ENCODE results near the gene COQ7. TPM values are rescaled to one million over a fixed set of nuclear protein-coding genes. Genes with fewer than 3 reads are reported as not detected.

The COQ7 gene
- total RNA-seq, 1 donor from 2014 or later, result 22.0 TPM

DNA sequence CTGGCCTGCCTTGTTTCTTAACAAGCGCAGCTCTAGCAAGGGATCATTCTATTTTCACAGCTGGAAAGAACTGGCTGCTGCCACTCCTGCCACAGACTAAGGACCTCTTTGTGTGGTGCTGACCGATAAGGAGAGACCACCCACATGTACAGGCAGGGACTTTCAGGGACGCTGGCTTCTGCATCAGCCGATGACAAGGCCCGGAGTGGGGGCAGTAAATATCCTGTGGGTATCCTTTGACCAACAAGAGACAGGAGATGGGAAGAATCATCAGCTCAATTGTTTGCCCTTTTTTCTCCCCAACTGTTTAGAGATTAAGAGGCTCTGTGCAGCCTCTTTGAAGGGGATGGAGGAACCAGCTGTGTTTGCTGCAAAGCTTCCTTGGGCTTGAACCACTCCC is 37.2 kb downstream of the COQ7 start:
- Histone ChIP-seq H3K27me3 (ENCODE audit: control insufficient read depth, insufficient read depth, low read length) (no peaks in the 10 kb centered on the region), H3K4me3 (ENCODE audit: low read depth, low read length) (no peak overlapping the region), H3K36me3 (ENCODE audit: control insufficient read depth, insufficient read depth, low read length) (no peaks in the 10 kb centered on the region)
- no peak for DNase-seq (ENCODE audit: low read depth)
- TF ChIP-seq, protein P1, sequence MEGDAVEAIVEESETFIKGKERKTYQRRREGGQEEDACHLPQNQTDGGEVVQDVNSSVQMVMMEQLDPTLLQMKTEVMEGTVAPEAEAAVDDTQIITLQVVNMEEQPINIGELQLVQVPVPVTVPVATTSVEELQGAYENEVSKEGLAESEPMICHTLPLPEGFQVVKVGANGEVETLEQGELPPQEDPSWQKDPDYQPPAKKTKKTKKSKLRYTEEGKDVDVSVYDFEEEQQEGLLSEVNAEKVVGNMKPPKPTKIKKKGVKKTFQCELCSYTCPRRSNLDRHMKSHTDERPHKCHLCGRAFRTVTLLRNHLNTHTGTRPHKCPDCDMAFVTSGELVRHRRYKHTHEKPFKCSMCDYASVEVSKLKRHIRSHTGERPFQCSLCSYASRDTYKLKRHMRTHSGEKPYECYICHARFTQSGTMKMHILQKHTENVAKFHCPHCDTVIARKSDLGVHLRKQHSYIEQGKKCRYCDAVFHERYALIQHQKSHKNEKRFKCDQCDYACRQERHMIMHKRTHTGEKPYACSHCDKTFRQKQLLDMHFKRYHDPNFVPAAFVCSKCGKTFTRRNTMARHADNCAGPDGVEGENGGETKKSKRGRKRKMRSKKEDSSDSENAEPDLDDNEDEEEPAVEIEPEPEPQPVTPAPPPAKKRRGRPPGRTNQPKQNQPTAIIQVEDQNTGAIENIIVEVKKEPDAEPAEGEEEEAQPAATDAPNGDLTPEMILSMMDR (IDR thresholded peaks at IDR 0.05; ENCODE audit: insufficient read depth, low read length, poor library complexity, severe bottlenecking), result no peak

DNA sequence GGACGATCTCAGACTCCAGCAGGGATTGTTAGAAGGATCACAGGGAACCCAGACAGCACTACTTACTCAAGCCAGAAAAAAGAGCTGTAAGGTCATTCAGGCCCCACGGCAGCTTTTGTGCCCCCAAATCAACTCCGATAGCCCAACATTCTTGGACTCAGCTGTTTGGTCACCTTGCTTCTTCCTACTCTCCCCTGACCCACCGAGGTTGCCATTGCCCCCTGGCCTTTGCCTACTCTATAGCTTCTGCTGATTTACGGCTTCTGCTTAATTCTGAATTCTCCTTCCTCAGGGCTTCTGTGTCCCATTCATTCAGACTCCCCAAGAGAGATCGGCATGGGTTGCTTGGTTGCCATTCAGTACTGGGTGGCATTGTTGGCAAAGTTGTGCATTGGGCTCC is 37.7 kb downstream of the COQ7 start:
- H3K36me3 ChIP-seq (ENCODE audit: control insufficient read depth, insufficient read depth, low read length), result no peaks in the 10 kb centered on the region
- no peak overlapping the region for H3K4me3 ChIP-seq (ENCODE audit: low read depth, low read length)
- TF ChIP-seq, protein P1 (IDR thresholded peaks at IDR 0.05; ENCODE audit: insufficient read depth, low read length, poor library complexity, severe bottlenecking), result no peak
- no peak for DNase-seq (ENCODE audit: low read depth)
- no peaks in the 10 kb centered on the region for H3K27me3 ChIP-seq (ENCODE audit: control insufficient read depth, insufficient read depth, low read length)

DNA sequence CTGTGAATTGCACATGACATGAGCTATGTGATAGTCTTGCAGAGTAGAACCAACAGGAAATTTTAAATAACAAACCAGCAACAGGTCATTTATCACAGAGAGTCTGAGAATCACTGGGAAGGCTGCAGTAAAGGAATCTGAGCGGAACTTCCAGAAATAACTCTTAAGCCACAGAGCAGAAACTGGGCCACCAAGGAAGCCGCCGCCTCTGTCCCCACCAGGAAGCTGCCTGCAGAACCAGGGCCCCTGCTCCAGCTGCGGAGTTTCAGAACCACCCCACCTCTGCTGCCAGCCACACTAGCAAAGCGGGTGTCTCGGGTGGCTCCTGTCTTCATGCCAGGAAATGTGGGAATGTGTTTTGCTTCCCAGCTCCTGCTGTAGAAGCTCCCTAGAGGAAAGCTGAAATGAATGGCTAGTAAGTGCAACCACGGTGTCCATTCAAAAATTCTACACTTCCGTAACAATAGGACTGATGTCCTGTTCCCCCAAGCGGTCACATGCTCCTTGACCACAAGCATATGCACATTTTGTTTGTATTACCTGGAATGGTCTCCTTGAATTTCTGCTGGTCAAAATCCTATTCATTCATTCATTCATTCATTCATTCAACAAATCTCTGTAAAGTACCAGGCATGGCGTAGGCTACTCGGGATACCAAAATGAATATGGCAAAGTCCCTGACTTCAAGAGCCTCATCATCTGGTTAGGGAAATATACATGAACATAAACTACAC is 38.6 kb downstream of the COQ7 start:
- Histone ChIP-seq H3K27me3 (ENCODE audit: control insufficient read depth, insufficient read depth, low read length) (no peaks in the 10 kb centered on the region), H3K36me3 (ENCODE audit: control insufficient read depth, insufficient read depth, low read length) (no peaks in the 10 kb centered on the region), H3K4me3 (ENCODE audit: low read depth, low read length) (no peak overlapping the region)
- no peak for DNase-seq (ENCODE audit: low read depth)
- TF ChIP-seq, protein P1 (IDR thresholded peaks at IDR 0.05; ENCODE audit: insufficient read depth, low read length, poor library complexity, severe bottlenecking), result no peak

DNA sequence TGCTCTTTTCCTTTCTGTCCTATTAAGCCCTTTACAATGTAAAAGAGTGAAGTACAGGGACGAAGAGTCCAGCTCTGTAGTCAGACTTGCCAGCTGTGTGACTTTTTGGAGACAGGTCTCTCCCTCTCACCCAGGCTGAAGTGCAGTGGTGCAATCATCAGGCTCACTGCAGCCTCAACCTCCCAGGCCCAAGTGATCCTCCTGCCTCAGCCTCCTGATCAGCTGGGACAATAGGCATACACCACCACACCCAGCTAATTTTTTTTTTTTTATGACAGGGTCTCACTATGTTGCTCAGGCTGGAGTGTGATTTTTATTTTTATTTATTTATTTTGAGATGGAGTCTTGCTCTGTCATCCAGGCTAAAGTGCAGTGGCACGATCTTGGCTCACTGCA is 39.2 kb downstream of the COQ7 start:
- no peak for DNase-seq (ENCODE audit: low read depth)
- no peaks in the 10 kb centered on the region for H3K36me3 ChIP-seq (ENCODE audit: control insufficient read depth, insufficient read depth, low read length)
- no peaks in the 10 kb centered on the region for H3K27me3 ChIP-seq (ENCODE audit: control insufficient read depth, insufficient read depth, low read length)
- TF ChIP-seq, protein P1 (IDR thresholded peaks at IDR 0.05; ENCODE audit: insufficient read depth, low read length, poor library complexity, severe bottlenecking), result no peak
- H3K4me3 ChIP-seq (ENCODE audit: low read depth, low read length), result no peak overlapping the region

DNA sequence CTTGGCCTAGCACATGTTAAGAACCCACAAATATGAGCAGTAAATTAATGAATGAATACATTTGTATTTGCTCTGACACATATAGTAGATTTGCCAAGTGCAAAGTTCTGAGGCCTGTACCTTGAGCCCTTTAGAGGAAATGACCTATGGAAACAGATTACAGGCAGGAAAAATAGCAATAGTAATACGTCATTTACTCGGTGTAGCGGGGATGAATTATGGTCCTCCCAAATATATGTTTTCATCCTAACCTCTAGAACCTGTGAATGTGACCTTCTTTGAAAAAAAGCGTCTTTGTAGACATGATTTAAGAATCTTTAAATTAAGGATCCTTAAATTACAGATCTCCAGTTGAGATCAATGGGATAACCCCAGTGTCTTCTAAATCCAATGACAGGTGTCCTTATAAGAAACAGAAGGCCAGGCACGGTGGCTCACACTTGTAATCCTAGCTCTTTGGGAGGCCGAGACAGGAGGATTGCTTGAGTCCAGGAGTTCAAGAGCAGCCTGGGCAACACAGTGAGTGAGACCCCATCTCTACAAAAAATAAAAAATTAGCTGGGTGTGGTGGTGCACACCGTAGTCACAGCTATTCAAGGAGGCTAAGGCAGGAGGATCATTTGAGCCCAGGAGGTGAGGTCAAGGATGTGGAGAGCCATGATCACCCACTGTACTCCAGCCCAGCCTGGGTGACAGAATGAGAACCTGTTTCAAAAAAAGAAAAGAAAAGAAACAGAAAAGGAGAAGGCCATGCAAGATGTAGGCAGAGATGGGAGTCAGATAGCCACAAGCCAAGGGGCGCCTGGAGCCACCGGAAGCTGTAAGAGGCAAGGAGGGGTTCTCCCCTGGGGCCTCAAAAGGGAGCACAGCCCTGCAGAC is 41.2 kb downstream of the COQ7 start:
- no peaks in the 10 kb centered on the region for H3K27me3 ChIP-seq (ENCODE audit: control insufficient read depth, insufficient read depth, low read length)
- no peaks in the 10 kb centered on the region for H3K36me3 ChIP-seq (ENCODE audit: control insufficient read depth, insufficient read depth, low read length)
- DNase-seq (ENCODE audit: low read depth), result no peak

More for the DNA sequence above, 41.2 kb downstream of the COQ7 start:
- no peak overlapping the region for H3K4me3 ChIP-seq (ENCODE audit: low read depth, low read length)
- TF ChIP-seq, protein P1 (IDR thresholded peaks at IDR 0.05; ENCODE audit: insufficient read depth, low read length, poor library complexity, severe bottlenecking), result no peak
